H7 (cell line): ENCODE measurements around the gene DNTT. TPM values are rescaled to one million over a fixed set of nuclear protein-coding genes. Genes with fewer than 3 reads are reported as not detected.
"Not testable (repeated sequence)": the region's sequence is repeated elsewhere in the genome, so short reads cannot be mapped to it uniquely, and the experiment has no call there.

Experiments used
- DNase-seq: peaks from one replicate; pipeline ENCODE4 v3.0.0; 2012
- H3K27me3 ChIP-seq: 2 replicates; pipeline ENCODE4 v1.6.0; 2011; ENCODE audit warnings: mild to moderate bottlenecking, low read length; ENCODE audit not compliant: control insufficient read depth, insufficient read depth
- H3K36me3 ChIP-seq: replicated peaks from 2 replicates; pipeline ENCODE4 v1.5.1; 2011; ENCODE audit warnings: low read length; ENCODE audit not compliant: control insufficient read depth, insufficient read depth
- H3K4me3 ChIP-seq: 2 replicates; pipeline ENCODE4 v1.5.1; 2011; ENCODE audit warnings: low read depth, mild to moderate bottlenecking, control low read depth, low read length, moderate library complexity; ENCODE audit not compliant: insufficient read depth
- total RNA-seq: library from RNA; depleted of rRNA; stranded (reverse); fragments of >200 nt; shearing (Covaris generic); gene quantifications from 2 replicates; pipeline ENCODE4 v1.2.3, GENCODE V29; 2014

The DNTT gene
- total RNA-seq, 1 experiment from 2014 or later = not detected

- Histone ChIP-seq H3K4me3 (no peak overlapping the region), H3K27me3 (no peaks in the 10 kb centered on the region), H3K36me3 (no peaks in the 10 kb centered on the region)
- no peak for DNase-seq
Measured at GRCh38 chr10:96287392-96288105, 16.7 kb upstream of the DNTT start.

GRCh38 chr10:96288151-96288621 is 16.0 kb upstream of the DNTT start:
- Histone ChIP-seq H3K27me3 (no peaks in the 10 kb centered on the region), H3K4me3 (no peak overlapping the region), H3K36me3 (no peaks in the 10 kb centered on the region)
- no peak for DNase-seq

GRCh38 chr10:96289218-96289910 is 14.9 kb upstream of the DNTT start:
- Histone ChIP-seq H3K36me3 (no peaks in the 10 kb centered on the region), H3K27me3 (no peaks in the 10 kb centered on the region), H3K4me3 (no peak overlapping the region)
- no peak for DNase-seq

- H3K36me3 ChIP-seq = no peaks in the 10 kb centered on the region
- no peak overlapping the region for H3K4me3 ChIP-seq
- H3K27me3 ChIP-seq = no peaks in the 10 kb centered on the region
- DNase-seq = no peak
Measured at GRCh38 chr10:96290368-96291133, 13.7 kb upstream of the DNTT start.

GRCh38 chr10:96292971-96293920 is 11.0 kb upstream of the DNTT start:
- no peaks in the 10 kb centered on the region for H3K27me3 ChIP-seq
- DNase-seq = peak; percentile 31
- no peak overlapping the region for H3K4me3 ChIP-seq
- no peaks in the 10 kb centered on the region for H3K36me3 ChIP-seq

GRCh38 chr10:96295475-96295874 is 8.8 kb upstream of the DNTT start:
- Histone ChIP-seq H3K27me3 (no peaks in the 10 kb centered on the region), H3K36me3 (no peaks in the 10 kb centered on the region), H3K4me3 (no peak overlapping the region)
- DNase-seq = no peak

- no peaks in the 10 kb centered on the region for H3K36me3 ChIP-seq
- no peak for DNase-seq
- H3K27me3 ChIP-seq = no peaks in the 10 kb centered on the region
- H3K4me3 ChIP-seq = no peak overlapping the region
Measured at GRCh38 chr10:96297486-96297885, 6.7 kb upstream of the DNTT start.

GRCh38 chr10:96298362-96298761 is 5.9 kb upstream of the DNTT start:
- DNase-seq = no peak
- Histone ChIP-seq H3K4me3 (no peak overlapping the region), H3K27me3 (no peaks in the 10 kb centered on the region), H3K36me3 (no peaks in the 10 kb centered on the region)

- Histone ChIP-seq H3K36me3 (no peaks in the 10 kb centered on the region), H3K4me3 (no peak overlapping the region), H3K27me3 (no peaks in the 10 kb centered on the region)
- no peak for DNase-seq
Measured at GRCh38 chr10:96299383-96299782, 4.9 kb upstream of the DNTT start.

GRCh38 chr10:96301616-96302015 is 2.6 kb upstream of the DNTT start:
- Histone ChIP-seq H3K4me3 (no peak overlapping the region), H3K27me3 (no peaks in the 10 kb centered on the region), H3K36me3 (no peaks in the 10 kb centered on the region)
- no peak for DNase-seq

GRCh38 chr10:96305019-96305418 is 785 bp downstream of the DNTT start:
- Histone ChIP-seq H3K36me3 (no peaks in the 10 kb centered on the region), H3K4me3 (no peak overlapping the region), H3K27me3 (no peaks in the 10 kb centered on the region)
- no peak for DNase-seq

- no peak overlapping the region for H3K4me3 ChIP-seq
- H3K27me3 ChIP-seq = no peaks in the 10 kb centered on the region
- no peak for DNase-seq
- no peaks in the 10 kb centered on the region for H3K36me3 ChIP-seq
Measured at GRCh38 chr10:96306516-96306915, 2.3 kb downstream of the DNTT start.

- not testable (repeated sequence) for H3K36me3 ChIP-seq, H3K27me3 ChIP-seq, H3K4me3 ChIP-seq, DNase-seq
Measured at GRCh38 chr10:96308854-96309253, 4.6 kb downstream of the DNTT start.
